ENCODE results near the gene TSPAN9. TPM values are rescaled to one million over a fixed set of nuclear protein-coding genes. Genes with fewer than 3 reads are reported as not detected.

TSPAN9 gene
- total and polyA plus RNA-seq, 8 donors = 1.4 to 58.3 (median 7.9) TPM

DNA sequence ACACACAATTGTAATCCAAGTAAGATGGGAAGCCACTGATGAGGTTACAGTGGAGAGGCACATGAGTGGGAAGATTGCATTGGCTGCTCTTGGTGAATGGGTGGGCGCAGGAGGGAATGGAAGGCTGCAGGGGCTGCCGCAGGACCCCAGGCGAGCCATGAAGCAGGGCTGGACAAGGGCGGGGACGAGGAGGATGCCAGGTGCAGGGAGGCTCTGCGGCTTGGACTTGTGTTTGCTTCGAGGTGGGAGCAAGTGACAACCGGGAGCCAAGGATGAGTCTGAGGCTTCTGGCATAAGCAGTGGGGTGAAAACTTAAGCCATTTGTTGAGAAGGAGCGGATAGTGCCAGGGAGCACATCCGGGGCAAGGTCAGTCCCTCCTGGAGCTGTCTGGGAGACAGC, 115.0 kb downstream of the TSPAN9 start:
- TF ChIP-seq, protein P1, sequence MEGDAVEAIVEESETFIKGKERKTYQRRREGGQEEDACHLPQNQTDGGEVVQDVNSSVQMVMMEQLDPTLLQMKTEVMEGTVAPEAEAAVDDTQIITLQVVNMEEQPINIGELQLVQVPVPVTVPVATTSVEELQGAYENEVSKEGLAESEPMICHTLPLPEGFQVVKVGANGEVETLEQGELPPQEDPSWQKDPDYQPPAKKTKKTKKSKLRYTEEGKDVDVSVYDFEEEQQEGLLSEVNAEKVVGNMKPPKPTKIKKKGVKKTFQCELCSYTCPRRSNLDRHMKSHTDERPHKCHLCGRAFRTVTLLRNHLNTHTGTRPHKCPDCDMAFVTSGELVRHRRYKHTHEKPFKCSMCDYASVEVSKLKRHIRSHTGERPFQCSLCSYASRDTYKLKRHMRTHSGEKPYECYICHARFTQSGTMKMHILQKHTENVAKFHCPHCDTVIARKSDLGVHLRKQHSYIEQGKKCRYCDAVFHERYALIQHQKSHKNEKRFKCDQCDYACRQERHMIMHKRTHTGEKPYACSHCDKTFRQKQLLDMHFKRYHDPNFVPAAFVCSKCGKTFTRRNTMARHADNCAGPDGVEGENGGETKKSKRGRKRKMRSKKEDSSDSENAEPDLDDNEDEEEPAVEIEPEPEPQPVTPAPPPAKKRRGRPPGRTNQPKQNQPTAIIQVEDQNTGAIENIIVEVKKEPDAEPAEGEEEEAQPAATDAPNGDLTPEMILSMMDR (IDR thresholded peaks at IDR 0.05) = no peak
- TF ChIP-seq POLR2AphosphoS5 (IDR thresholded peaks at IDR 0.05) (no peak), POLR2A (IDR thresholded peaks at IDR 0.05) (no peak), EP300 (IDR thresholded peaks at IDR 0.05) (no peak)
- WGBS, 5 donors = 90 to 96% (median 96%) methylated on average over 10 of the region's 10 CpGs
- no peaks in the 10 kb centered on the region for H3K27me3 ChIP-seq
- no peak for DNase-seq
- H3K27ac ChIP-seq = no peak overlapping the region
- H3K4me3 ChIP-seq = no peak overlapping the region
- H3K4me1 ChIP-seq = peaks cover 0 to 27% (median 9%) of the 10 kb centered on the region in 4 donors
- intact Hi-C loops (cut with DNase I; ENCODE audit: low total_unique reads) = no loop called here
- no peaks in the 10 kb centered on the region for H3K36me3 ChIP-seq
- H3K9me3 ChIP-seq = no peaks in the 10 kb centered on the region

DNA sequence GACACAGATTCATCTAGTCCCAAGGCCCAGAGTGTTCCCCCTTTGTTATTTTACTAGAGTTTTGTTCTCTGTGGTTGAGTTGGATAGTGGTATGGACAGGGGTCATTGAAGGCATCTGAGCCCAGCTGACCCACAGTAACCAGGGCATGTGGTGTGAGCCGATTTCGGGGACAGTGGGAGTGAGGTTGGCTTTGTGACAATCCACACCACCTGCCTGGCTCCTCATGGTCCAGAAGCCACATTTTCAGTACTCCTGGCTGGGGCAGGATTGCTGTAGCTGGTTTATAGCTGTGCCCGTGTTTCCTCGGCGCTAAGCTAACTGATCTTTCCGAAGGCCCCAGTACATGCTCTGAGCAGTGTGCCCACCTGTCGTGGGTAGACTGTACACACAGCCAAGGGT, 116.0 kb downstream of the TSPAN9 start:
- Histone ChIP-seq H3K4me3 (no peak overlapping the region), H3K4me1 (peaks cover 0 to 20% (median 9%) of the 10 kb centered on the region in 4 donors), H3K9me3 (no peaks in the 10 kb centered on the region), H3K36me3 (no peaks in the 10 kb centered on the region), H3K27me3 (no peaks in the 10 kb centered on the region), H3K27ac (no peak overlapping the region)
- TF ChIP-seq POLR2A (IDR thresholded peaks at IDR 0.05) (no peak), EP300 (IDR thresholded peaks at IDR 0.05) (no peak), POLR2AphosphoS5 (IDR thresholded peaks at IDR 0.05) (no peak)
- TF ChIP-seq, protein P1 (IDR thresholded peaks at IDR 0.05) = no peak
- 88 to 95% (median 90%) methylated on average over 5 to 7 of the region's 7 CpGs for WGBS, 5 donors
- no peak for DNase-seq
- intact Hi-C loops (cut with DNase I; ENCODE audit: low total_unique reads) = no loop called here

DNA sequence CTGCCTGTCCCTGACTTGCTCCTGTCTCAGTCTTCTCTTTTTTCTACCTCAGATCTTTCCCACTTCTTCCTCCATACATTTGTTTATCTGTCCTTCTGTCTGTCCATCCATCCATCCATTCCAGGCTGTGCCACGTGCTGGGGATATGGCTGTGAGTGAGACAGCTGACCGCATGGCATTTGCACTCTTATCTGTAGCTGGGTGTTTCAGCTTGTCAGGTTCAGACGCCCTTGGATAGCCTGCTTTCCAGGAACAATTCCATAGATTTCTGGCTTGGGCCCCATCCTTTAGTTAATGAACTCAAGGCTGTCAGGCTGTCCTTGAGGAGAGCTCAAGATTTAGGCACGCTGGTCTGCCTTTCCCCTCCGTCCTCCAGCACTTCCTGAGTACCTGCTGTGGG, 116.6 kb downstream of the TSPAN9 start:
- H3K36me3 ChIP-seq = no peaks in the 10 kb centered on the region
- intact Hi-C loops (cut with DNase I; ENCODE audit: low total_unique reads) = no loop called here
- H3K4me3 ChIP-seq = no peak overlapping the region
- no peaks in the 10 kb centered on the region for H3K9me3 ChIP-seq
- H3K4me1 ChIP-seq = peaks cover 0 to 14% (median 6%) of the 10 kb centered on the region in 4 donors
- 44 to 73% (median 55%) methylated on average over 3 to 5 of the region's 5 CpGs for WGBS, 5 donors
- DNase-seq = no peak
- TF ChIP-seq, protein P1 (IDR thresholded peaks at IDR 0.05) = no peak
- no peak for TF ChIP-seq POLR2A (IDR thresholded peaks at IDR 0.05)
- TF ChIP-seq EP300 (IDR thresholded peaks at IDR 0.05) = no peak
- no peak for TF ChIP-seq POLR2AphosphoS5 (IDR thresholded peaks at IDR 0.05)
- H3K27me3 ChIP-seq = peaks cover 0 to 5% (median 0%) of the 10 kb centered on the region in 3 donors
- no peak overlapping the region for H3K27ac ChIP-seq

DNA sequence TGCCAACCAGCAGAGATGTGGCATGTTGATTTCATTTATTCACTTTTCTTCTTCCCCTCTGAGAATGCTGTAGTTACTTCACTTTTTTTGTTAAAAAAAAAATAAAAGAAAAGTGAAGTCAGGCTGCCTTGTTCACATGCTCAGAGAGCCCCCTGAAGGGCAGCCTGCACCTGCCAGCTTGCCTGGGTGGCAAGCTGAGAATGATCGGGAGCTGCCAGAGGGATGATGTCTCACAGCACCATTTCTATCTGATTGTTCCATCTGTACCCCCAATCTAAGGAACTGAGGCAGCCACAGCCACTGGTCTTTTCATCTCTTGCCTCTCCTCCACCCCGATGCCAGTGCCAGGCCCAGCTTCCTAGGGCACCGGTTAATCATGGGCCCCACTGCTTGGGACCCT, 118.2 kb downstream of the TSPAN9 start:
- 77 to 97% (median 79%) methylated on average over 3 of the region's 3 CpGs for WGBS, 5 donors

More for the DNA sequence above, 118.2 kb downstream of the TSPAN9 start:
- Histone ChIP-seq H3K27me3 (peaks cover 0 to 21% (median 10%) of the 10 kb centered on the region in 3 donors), H3K27ac (no peak overlapping the region), H3K9me3 (no peaks in the 10 kb centered on the region), H3K4me1 (peaks cover 15 to 19% (median 16%) of the 10 kb centered on the region in 4 donors), H3K4me3 (no peak overlapping the region), H3K36me3 (no peaks in the 10 kb centered on the region)
- intact Hi-C loops (cut with DNase I; ENCODE audit: low total_unique reads) = no loop called here
- TF ChIP-seq POLR2AphosphoS5 (IDR thresholded peaks at IDR 0.05) (no peak), EP300 (IDR thresholded peaks at IDR 0.05) (no peak), POLR2A (IDR thresholded peaks at IDR 0.05) (no peak)
- TF ChIP-seq, protein P1 (IDR thresholded peaks at IDR 0.05) = no peak
- no peak for DNase-seq
